ENCODE data around the gene PLEKHH2.

PLEKHH2 gene

GRCh38 chr2:43707255-43708015 lies 70.4 kb downstream of the PLEKHH2 start:
- Histone ChIP-seq H3K27me3 (ENCODE audit: insufficient read depth, poor library complexity, severe bottlenecking) (peaks cover 4% of the 10 kb centered on the region), H3K4me3 (replicated peaks; ENCODE audit: insufficient read depth, low read length) (no peak overlapping the region), H3K27ac (replicated peaks) (no peak overlapping the region)
- no peak for DNase-seq (ENCODE audit: low read depth in 1 of 2, low spot score in 1 of 2)
- no peak for TF ChIP-seq GABPA (IDR thresholded peaks at IDR 0.05; ENCODE audit: low read depth)
- no peak for TF ChIP-seq REST (IDR thresholded peaks at IDR 0.05; ENCODE audit: insufficient replicate concordance, low read depth)
- no peak for TF ChIP-seq POLR2AphosphoS5 (IDR thresholded peaks at IDR 0.05; ENCODE audit: low read depth)
- TF ChIP-seq CTCF (IDR thresholded peaks at IDR 0.05; ENCODE audit: insufficient read depth, low read length), result no peak
- no peak for TF ChIP-seq SPI1 (IDR thresholded peaks at IDR 0.05; ENCODE audit: borderline replicate concordance, low read depth)

- no peak for DNase-seq (ENCODE audit: low read depth in 1 of 2, low spot score in 1 of 2)
- H3K27me3 ChIP-seq (ENCODE audit: insufficient read depth, poor library complexity, severe bottlenecking), result peaks cover 4% of the 10 kb centered on the region
- TF ChIP-seq CTCF (IDR thresholded peaks at IDR 0.05; ENCODE audit: insufficient read depth, low read length), result no peak
- TF ChIP-seq SPI1 (IDR thresholded peaks at IDR 0.05; ENCODE audit: borderline replicate concordance, low read depth), result no peak
- no peak for TF ChIP-seq POLR2AphosphoS5 (IDR thresholded peaks at IDR 0.05; ENCODE audit: low read depth)
- TF ChIP-seq GABPA (IDR thresholded peaks at IDR 0.05; ENCODE audit: low read depth), result no peak
- TF ChIP-seq REST (IDR thresholded peaks at IDR 0.05; ENCODE audit: insufficient replicate concordance, low read depth), result no peak
These were observed 71.1 kb downstream of the PLEKHH2 start for GRCh38 chr2:43708178-43708577.

GRCh38 chr2:43708891-43709290 lies 71.8 kb downstream of the PLEKHH2 start:
- Histone ChIP-seq H3K4me3 (replicated peaks; ENCODE audit: insufficient read depth, low read length) (no peak overlapping the region), H3K27ac (replicated peaks) (no peak overlapping the region), H3K27me3 (ENCODE audit: insufficient read depth, poor library complexity, severe bottlenecking) (peaks cover 4% of the 10 kb centered on the region)
- no peak for DNase-seq (ENCODE audit: low read depth in 1 of 2, low spot score in 1 of 2)
- TF ChIP-seq CTCF (IDR thresholded peaks at IDR 0.05; ENCODE audit: insufficient read depth, low read length) (no peak), REST (IDR thresholded peaks at IDR 0.05; ENCODE audit: insufficient replicate concordance, low read depth) (no peak), SPI1 (IDR thresholded peaks at IDR 0.05; ENCODE audit: borderline replicate concordance, low read depth) (no peak), POLR2AphosphoS5 (IDR thresholded peaks at IDR 0.05; ENCODE audit: low read depth) (no peak), GABPA (IDR thresholded peaks at IDR 0.05; ENCODE audit: low read depth) (no peak)

More at GRCh38 chr2:43708178-43708577, 71.1 kb downstream of the PLEKHH2 start:
- Histone ChIP-seq H3K27ac (replicated peaks) (no peak overlapping the region), H3K4me3 (replicated peaks; ENCODE audit: insufficient read depth, low read length) (no peak overlapping the region)

Data from HL-60 (cell line).